Caco-2 (cell line): ENCODE results near the gene ABCA7. TPM values are rescaled to one million over a fixed set of nuclear protein-coding genes. Genes with fewer than 3 reads are reported as not detected.

Experiments used
- BruUV-seq: library from RNA; stranded (reverse); fragments of 400-500 nt; replicated peaks from 2 replicates; lab custom pipeline; 2021; lab: Mats Ljungman, UMichigan
- CTCF ChIA-PET: fragments of 300-600 bp; sonication (Branson Sonifier 250); formaldehyde crosslinking; loops from one replicate; lab custom pipeline; 2022; ENCODE audit warnings: antibody characterized with exemption; lab: Charles Lee
- POLR2A ChIA-PET: fragments of 300-600 bp; sonication (Branson Sonifier 250); formaldehyde crosslinking; loops from one replicate; lab custom pipeline; 2022; ENCODE audit warnings: antibody characterized with exemption; lab: Charles Lee
- DNase-seq, 2 experiments: peaks; one replicate each; pipeline versions ENCODE4 v3.0.0 to v3.0.0-alpha.2; 2020 to 2022
- H3K27me3 ChIP-seq: replicated peaks from 2 replicates; pipeline ENCODE4 v1.6.0; 2011; ENCODE audit warnings: low read length; ENCODE audit not compliant: control insufficient read depth, insufficient read depth
- H3K36me3 ChIP-seq: 2 replicates; pipeline ENCODE4 v1.5.1; 2011; ENCODE audit warnings: low read length; ENCODE audit not compliant: control insufficient read depth, insufficient read depth
- H3K4me1 ChIP-seq: fragments of 250-450 bp; sonication (Bioruptor Pico); 2 replicates; pipeline ENCODE4 v1.5.1; 2020; ENCODE audit warnings: mild to moderate bottlenecking
- H3K4me3 ChIP-seq: 2 replicates; pipeline ENCODE4 v1.5.1; 2011; ENCODE audit warnings: low read depth, mild to moderate bottlenecking, control low read depth, low read length
- H3K9me3 ChIP-seq: fragments of 250-450 bp; sonication (Bioruptor Pico); 2 replicates; pipeline ENCODE4 v1.5.1; 2020; ENCODE audit warnings: mild to moderate bottlenecking, moderate library complexity
- H3K27ac Mint-ChIP-seq: one replicate; pipeline ENCODE4 v1.8.0; 2022; ENCODE audit warnings: mixed read lengths; ENCODE audit not compliant: unreplicated experiment
- H3K27me3 Mint-ChIP-seq: one replicate; pipeline ENCODE4 v1.8.0; 2022; ENCODE audit warnings: mixed read lengths; ENCODE audit not compliant: insufficient read depth, unreplicated experiment
- H3K36me3 Mint-ChIP-seq: one replicate; pipeline ENCODE4 v1.8.0; 2022; ENCODE audit warnings: mild to moderate bottlenecking, mixed read lengths; ENCODE audit not compliant: insufficient read depth, unreplicated experiment
- H3K4me1 Mint-ChIP-seq: one replicate; pipeline ENCODE4 v1.8.0; 2022; ENCODE audit warnings: low read depth, mixed read lengths; ENCODE audit not compliant: unreplicated experiment
- H3K4me3 Mint-ChIP-seq: one replicate; pipeline ENCODE4 v1.8.0; 2022; ENCODE audit warnings: mild to moderate bottlenecking, moderate library complexity, mixed read lengths; ENCODE audit not compliant: unreplicated experiment
- H3K9me3 Mint-ChIP-seq: one replicate; pipeline ENCODE4 v1.8.0; 2022; ENCODE audit warnings: mixed read lengths; ENCODE audit not compliant: unreplicated experiment
- intact Hi-C: fragments of 100-400 bp; cut with micrococcal nuclease; formaldehyde crosslinking; loops from one replicate; pipeline ENCODE4 v1.10.0; 2022; ENCODE audit not compliant: unreplicated experiment
- total RNA-seq: library from RNA; stranded (reverse); gene quantifications from 2 replicates; pipeline ENCODE4 v1.2.3, GENCODE V29; 2022
- TF ChIP-seq, protein P1 (sequence below), 2 experiments: fragments of 200-600 bp in 1 of 2; IDR thresholded peaks; 1 replicate in 1 of 2; 2 replicates in 1 of 2; pipeline versions ENCODE4 v1.5.1 to v1.8.0; 2011 to 2022; ENCODE audit warnings: antibody characterized with exemption in 1 of 2, control low read depth in 1 of 2, inconsistent platforms in 1 of 2, low read depth in 1 of 2, low read length in 1 of 2, mild to moderate bottlenecking in 1 of 2, moderate library complexity in 1 of 2; ENCODE audit not compliant: insufficient read depth in 1 of 2, severe bottlenecking in 1 of 2, unreplicated experiment in 1 of 2

ABCA7 gene
- total RNA-seq, 1 experiment from 2014 or later: 45.9 TPM

DNA sequence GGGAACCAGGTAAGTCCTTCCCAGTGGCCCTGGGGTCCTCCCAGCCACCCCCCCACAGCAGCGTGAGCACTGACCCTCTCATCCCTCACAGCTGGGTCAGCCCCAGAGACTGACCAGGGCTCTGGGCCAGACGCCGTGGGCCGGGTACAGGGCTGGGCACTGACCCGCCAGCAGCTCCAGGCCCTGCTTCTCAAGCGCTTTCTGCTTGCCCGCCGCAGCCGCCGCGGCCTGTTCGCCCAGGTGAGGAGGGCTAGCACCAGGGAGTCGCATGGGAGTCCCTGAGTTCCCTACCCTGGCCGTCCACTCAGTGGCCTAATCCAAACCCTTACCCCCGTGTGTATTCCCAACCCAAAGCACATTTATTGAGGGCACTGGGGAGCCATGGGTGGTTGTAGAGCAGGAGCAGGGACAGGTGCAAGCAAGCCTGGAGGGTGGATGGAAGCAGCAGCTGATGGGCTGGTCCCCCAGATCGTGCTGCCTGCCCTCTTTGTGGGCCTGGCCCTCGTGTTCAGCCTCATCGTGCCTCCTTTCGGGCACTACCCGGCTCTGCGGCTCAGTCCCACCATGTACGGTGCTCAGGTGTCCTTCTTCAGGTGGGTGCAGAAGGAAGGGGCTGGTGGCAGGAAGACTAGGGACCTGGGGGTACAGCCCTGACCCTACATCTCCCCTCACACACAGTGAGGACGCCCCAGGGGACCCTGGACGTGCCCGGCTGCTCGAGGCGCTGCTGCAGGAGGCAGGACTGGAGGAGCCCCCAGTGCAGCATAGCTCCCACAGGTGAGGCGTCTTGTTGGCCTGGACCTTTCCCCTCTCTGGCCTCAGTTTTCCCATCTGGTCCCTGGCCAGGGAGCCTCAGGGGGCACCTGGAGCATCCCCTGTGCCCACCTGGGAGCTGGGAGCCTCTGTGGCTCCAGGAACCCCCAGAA lies 14.5 kb downstream of the ABCA7 start:
- DNase-seq: no peak
- H3K36me3 Mint-ChIP-seq: peaks cover 8% of the 10 kb centered on the region
- POLR2A ChIA-PET: no interaction called here
- H3K9me3 Mint-ChIP-seq: no peaks in the 10 kb centered on the region
- intact Hi-C loops: no loop called here
- H3K27me3 Mint-ChIP-seq: no peaks in the 10 kb centered on the region
- Histone ChIP-seq H3K4me3 (no peak overlapping the region), H3K36me3 (no peaks in the 10 kb centered on the region), H3K4me1 (no peaks in the 10 kb centered on the region), H3K9me3 (no peaks in the 10 kb centered on the region), H3K27me3 (no peaks in the 10 kb centered on the region)
- CTCF ChIA-PET: no interaction called here
- TF ChIP-seq, protein P1, sequence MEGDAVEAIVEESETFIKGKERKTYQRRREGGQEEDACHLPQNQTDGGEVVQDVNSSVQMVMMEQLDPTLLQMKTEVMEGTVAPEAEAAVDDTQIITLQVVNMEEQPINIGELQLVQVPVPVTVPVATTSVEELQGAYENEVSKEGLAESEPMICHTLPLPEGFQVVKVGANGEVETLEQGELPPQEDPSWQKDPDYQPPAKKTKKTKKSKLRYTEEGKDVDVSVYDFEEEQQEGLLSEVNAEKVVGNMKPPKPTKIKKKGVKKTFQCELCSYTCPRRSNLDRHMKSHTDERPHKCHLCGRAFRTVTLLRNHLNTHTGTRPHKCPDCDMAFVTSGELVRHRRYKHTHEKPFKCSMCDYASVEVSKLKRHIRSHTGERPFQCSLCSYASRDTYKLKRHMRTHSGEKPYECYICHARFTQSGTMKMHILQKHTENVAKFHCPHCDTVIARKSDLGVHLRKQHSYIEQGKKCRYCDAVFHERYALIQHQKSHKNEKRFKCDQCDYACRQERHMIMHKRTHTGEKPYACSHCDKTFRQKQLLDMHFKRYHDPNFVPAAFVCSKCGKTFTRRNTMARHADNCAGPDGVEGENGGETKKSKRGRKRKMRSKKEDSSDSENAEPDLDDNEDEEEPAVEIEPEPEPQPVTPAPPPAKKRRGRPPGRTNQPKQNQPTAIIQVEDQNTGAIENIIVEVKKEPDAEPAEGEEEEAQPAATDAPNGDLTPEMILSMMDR (IDR thresholded peaks at IDR 0.05; ENCODE audit: insufficient read depth in 1 of 2, low read depth in 1 of 2, low read length in 1 of 2, severe bottlenecking in 1 of 2, unreplicated experiment in 1 of 2): no peak
- no TSS peak for BruUV-seq
- H3K4me1 Mint-ChIP-seq: no peaks in the 10 kb centered on the region
- H3K27ac Mint-ChIP-seq: no peak overlapping the region
- no peak overlapping the region for H3K4me3 Mint-ChIP-seq

DNA sequence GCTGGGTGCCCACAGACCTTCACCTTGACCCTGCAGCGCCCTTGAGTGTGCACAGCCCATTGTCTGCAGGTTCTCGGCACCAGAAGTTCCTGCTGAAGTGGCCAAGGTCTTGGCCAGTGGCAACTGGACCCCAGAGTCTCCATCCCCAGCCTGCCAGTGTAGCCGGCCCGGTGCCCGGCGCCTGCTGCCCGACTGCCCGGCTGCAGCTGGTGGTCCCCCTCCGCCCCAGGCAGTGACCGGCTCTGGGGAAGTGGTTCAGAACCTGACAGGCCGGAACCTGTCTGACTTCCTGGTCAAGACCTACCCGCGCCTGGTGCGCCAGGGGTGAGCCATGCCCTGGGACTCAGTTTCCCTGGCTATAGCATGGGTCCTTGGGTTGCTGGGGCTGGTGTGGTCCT lies 15.1 kb downstream of the ABCA7 start:
- TF ChIP-seq, protein P1 (IDR thresholded peaks at IDR 0.05; ENCODE audit: insufficient read depth in 1 of 2, low read depth in 1 of 2, low read length in 1 of 2, severe bottlenecking in 1 of 2, unreplicated experiment in 1 of 2): no peak
- no peaks in the 10 kb centered on the region for H3K4me1 Mint-ChIP-seq
- H3K4me1 ChIP-seq: no peaks in the 10 kb centered on the region
- H3K27me3 Mint-ChIP-seq: no peaks in the 10 kb centered on the region
- H3K36me3 Mint-ChIP-seq: peaks cover 12% of the 10 kb centered on the region
- no peaks in the 10 kb centered on the region for H3K27me3 ChIP-seq
- ChIA-PET CTCF (no interaction called here), POLR2A (no interaction called here)
- BruUV-seq: no TSS peak
- H3K27ac Mint-ChIP-seq: no peak overlapping the region
- no peak overlapping the region for H3K4me3 Mint-ChIP-seq
- H3K9me3 ChIP-seq: no peaks in the 10 kb centered on the region
- intact Hi-C loops: no loop called here
- no peaks in the 10 kb centered on the region for H3K9me3 Mint-ChIP-seq
- no peak overlapping the region for H3K4me3 ChIP-seq
- no peaks in the 10 kb centered on the region for H3K36me3 ChIP-seq
- DNase-seq: no peak

DNA sequence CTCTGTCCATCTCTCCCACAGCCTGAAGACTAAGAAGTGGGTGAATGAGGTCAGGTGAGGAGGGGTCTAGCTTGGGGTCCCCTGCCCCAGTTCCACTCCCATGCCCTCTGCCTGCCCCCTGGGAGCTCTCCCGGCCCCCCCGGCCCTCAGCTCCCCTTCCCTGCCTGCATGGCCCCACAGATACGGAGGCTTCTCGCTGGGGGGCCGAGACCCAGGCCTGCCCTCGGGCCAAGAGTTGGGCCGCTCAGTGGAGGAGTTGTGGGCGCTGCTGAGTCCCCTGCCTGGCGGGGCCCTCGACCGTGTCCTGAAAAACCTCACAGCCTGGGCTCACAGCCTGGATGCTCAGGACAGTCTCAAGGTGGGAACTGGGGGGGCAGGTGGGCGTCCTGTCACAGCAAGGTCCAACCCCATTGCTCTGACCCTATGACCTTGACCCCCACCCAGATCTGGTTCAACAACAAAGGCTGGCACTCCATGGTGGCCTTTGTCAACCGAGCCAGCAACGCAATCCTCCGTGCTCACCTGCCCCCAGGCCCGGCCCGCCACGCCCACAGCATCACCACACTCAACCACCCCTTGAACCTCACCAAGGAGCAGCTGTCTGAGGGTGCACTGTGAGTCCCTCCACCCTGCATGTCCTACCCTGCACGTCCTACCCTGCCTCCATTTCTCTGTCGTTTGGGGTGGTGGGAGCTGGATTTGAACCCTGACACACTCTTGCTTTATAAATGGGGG lies 16.1 kb downstream of the ABCA7 start:
- H3K36me3 Mint-ChIP-seq: peaks cover 12% of the 10 kb centered on the region
- H3K36me3 ChIP-seq: no peaks in the 10 kb centered on the region
- TF ChIP-seq, protein P1 (IDR thresholded peaks at IDR 0.05; ENCODE audit: insufficient read depth in 1 of 2, low read depth in 1 of 2, low read length in 1 of 2, severe bottlenecking in 1 of 2, unreplicated experiment in 1 of 2): no peak
- intact Hi-C loops: no loop called here
- no peaks in the 10 kb centered on the region for H3K27me3 Mint-ChIP-seq
- no peaks in the 10 kb centered on the region for H3K4me1 ChIP-seq
- no TSS peak for BruUV-seq
- H3K4me1 Mint-ChIP-seq: no peaks in the 10 kb centered on the region
- no peak overlapping the region for H3K27ac Mint-ChIP-seq
- POLR2A ChIA-PET: no interaction called here
- H3K9me3 ChIP-seq: no peaks in the 10 kb centered on the region
- CTCF ChIA-PET: no interaction called here
- H3K27me3 ChIP-seq: no peaks in the 10 kb centered on the region
- no peak overlapping the region for H3K4me3 Mint-ChIP-seq
- no peak overlapping the region for H3K4me3 ChIP-seq
- no peaks in the 10 kb centered on the region for H3K9me3 Mint-ChIP-seq
- DNase-seq: no peak
